ENCODE data around the gene CDCA4. TPM values are rescaled to one million over a fixed set of nuclear protein-coding genes. Genes with fewer than 3 reads are reported as not detected.

Gene CDCA4
- total RNA-seq (2014; rRNA removed; shearing (Covaris generic)) (25.5 and 27.5 TPM in 2 replicates), polyA plus RNA-seq (2016; fragmentation: Nextera tagmentation; extraction: Ambion mirVana) (24.0 and 26.8 TPM in 2 replicates)

DNA sequence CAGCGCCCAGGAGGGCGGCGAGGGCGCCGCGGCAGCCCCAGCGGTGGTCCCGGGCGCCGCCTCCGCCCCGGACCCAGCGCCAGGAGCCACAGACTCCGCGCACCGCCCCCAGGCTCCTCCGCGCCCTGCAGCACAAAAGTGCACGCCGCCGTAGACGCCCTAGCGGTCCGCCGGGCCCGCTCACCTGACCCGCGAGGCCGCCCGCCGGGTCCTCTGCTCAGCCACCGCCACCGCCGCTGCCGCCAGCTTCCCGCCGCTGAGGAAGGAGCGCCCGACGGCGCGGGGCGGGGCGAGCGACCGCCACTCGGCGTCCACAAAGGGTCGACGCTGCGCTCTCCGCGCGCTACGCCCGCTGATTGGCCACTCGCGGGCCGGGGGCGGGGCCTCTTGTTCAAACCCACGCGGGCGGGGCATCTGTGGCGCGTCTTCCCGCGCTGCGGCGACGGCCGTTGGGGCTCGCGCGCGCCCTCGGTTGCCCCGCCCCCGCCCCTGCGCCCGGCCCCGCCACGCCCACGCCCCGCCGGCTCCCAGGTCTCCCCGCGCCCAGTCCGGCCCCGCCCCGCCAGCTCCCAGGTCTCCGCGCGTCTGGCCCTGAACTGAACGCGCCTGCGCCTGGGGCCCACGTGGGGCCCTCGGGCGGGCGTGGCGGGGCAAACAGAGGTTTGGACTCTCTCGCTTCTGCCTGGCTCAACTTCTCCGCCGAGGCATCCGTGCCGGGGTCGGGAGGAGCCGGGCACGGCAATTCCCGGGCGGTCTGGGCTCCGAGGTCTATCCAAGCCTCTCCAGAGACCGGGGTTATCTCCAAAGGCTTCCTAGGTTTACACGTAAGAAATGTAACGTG lies at the start of gene CDCA4:
Gene CDCA4 (minus strand): TSS at position 269 of the 841 bp plus-strand sequence. CDS start 9,154 bp downstream, outside the sequence.
- Histone ChIP-seq H3K9me3 (ENCODE audit: low read depth) (no peaks in the 10 kb centered on the region), H2AFZ (peak within 1 kb of the TSS; percentile 81), H3K4me1 (ENCODE audit: insufficient read depth) (peaks cover 41% of the 10 kb centered on the region), H4K20me1 (ENCODE audit: insufficient read depth) (no peaks in the 10 kb centered on the region), H3F3A (ENCODE audit: insufficient read depth) (peaks cover 48% of the 10 kb centered on the region), H3K36me3 (ENCODE audit: low read depth) (no peaks in the 10 kb centered on the region), H3K9me2 (ENCODE audit: insufficient read depth) (no peaks in the 10 kb centered on the region), H3K4me2 (ENCODE audit: unreplicated experiment) (peak within 1 kb of the TSS; percentile 96), H3K9ac (peak within 1 kb of the TSS; percentile 94), H3K4me3 (peak within 1 kb of the TSS; percentile 97), H3K79me2 (ENCODE audit: insufficient read depth) (peaks cover 60% of the 10 kb centered on the region), H3K27ac (peak within 1 kb of the TSS; percentile 94), H3K27me3 (replicated peaks; ENCODE audit: insufficient read depth) (no peaks in the 10 kb centered on the region)
- in situ Hi-C loops (cut with MboI) = no loop called here
- peak; percentile 99 for DNase-seq
- 1% methylated on average over 31 to 75 of the region's 115 CpGs for WGBS, 2 experiments (ENCODE audit: low coverage in 1 of 2, low lambda C conversion rate in 2 of 2, missing lambda C conversion rate in 2 of 2)
- TF ChIP-seq EZH2phosphoT487 (IDR thresholded peaks at IDR 0.05; ENCODE audit: insufficient read depth, low read depth) = no peak
- TF ChIP-seq EZH2 (IDR thresholded peaks at IDR 0.05; ENCODE audit: insufficient read depth, poor library complexity, severe bottlenecking) = no peak

DNA sequence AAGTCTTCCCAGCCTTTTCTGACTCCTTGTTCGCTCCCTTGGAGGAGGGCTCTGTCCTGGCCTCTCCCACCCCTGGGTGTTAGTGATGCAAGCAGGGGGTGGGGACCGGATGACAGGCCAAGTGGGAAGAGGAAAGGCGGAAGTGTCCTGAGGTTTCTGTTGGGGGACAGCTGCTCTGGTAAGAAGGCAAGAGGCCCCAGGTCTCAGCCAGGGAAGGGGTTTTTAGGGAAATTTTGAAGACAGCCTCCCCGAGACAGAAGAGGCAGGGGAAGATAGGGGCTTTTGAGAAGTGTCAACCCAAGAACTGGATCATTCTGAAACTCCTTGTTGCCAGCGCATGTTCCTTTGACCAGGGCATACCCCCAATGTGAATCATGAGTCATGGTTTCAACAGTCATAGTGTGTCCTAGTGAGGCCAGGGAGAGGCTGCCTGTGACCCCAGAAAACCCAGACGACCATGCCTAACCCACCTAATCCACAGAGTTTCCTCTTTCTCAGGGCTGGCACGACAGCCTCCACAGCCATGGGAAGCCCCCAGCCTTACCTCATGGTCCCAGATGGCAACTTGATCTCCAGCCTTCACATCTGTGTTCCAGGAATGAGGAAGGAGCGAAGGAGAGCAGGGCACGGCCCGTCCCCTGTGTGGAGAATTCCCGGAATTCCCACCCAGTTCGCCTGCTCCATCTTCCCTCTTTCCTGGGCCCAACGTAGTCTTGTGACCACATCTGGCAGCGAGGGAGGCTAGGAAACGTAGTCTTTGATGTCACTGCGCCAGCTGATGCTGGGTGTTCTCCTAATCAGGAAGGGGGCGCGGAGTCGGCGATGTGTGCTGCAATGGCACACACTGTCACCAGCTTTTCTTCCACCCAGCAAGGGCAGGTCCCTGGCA lies 49.2 kb upstream of the CDCA4 start:
- DNase-seq = peak; percentile 45
- Histone ChIP-seq H3K27ac (no peak overlapping the region), H3K9me2 (ENCODE audit: insufficient read depth) (no peaks in the 10 kb centered on the region), H3F3A (ENCODE audit: insufficient read depth) (no peaks in the 10 kb centered on the region), H4K20me1 (ENCODE audit: insufficient read depth) (no peaks in the 10 kb centered on the region), H2AFZ (peak overlapping the region; percentile 65), H3K9ac (no peak overlapping the region), H3K36me3 (ENCODE audit: low read depth) (no peaks in the 10 kb centered on the region), H3K4me2 (ENCODE audit: unreplicated experiment) (peak overlapping the region; percentile 15), H3K9me3 (ENCODE audit: low read depth) (no peaks in the 10 kb centered on the region), H3K4me1 (ENCODE audit: insufficient read depth) (peaks cover 11% of the 10 kb centered on the region), H3K27me3 (replicated peaks; ENCODE audit: insufficient read depth) (no peaks in the 10 kb centered on the region; the same call in 1 of the 2 replicates), H3K79me2 (ENCODE audit: insufficient read depth) (no peaks in the 10 kb centered on the region), H3K4me3 (no peak overlapping the region)
- in situ Hi-C loops (cut with MboI) = no loop called here
- TF ChIP-seq EZH2 (IDR thresholded peaks at IDR 0.05; ENCODE audit: insufficient read depth, poor library complexity, severe bottlenecking) (no peak), EZH2phosphoT487 (IDR thresholded peaks at IDR 0.05; ENCODE audit: insufficient read depth, low read depth) (no peak)
- 31 to 33% methylated on average over 19 to 20 of the region's 20 CpGs for WGBS, 2 experiments (ENCODE audit: low coverage in 1 of 2, low lambda C conversion rate in 2 of 2, missing lambda C conversion rate in 2 of 2)

DNA sequence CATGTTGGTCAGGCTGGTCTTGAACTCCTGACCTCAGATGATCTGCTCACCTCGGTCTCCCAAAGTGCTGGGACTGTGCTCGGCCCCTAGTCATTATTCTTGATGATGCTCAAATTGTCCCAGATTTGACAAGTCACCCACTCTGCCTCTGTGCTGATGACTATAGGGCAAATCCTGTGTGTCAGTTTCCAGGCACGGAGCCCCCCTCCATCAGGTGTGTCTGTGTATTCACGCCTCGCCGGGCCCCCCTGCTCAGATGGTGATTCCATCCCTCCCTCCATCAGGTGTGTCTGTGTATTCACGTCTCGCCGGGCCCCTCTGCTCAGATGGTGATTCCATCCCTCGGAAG lies 48.6 kb upstream of the CDCA4 start:
- Histone ChIP-seq H3K9me3 (ENCODE audit: low read depth) (no peaks in the 10 kb centered on the region), H3K79me2 (ENCODE audit: insufficient read depth) (no peaks in the 10 kb centered on the region), H3K4me3 (no peak overlapping the region), H4K20me1 (ENCODE audit: insufficient read depth) (no peaks in the 10 kb centered on the region), H3K4me1 (ENCODE audit: insufficient read depth) (peaks cover 11% of the 10 kb centered on the region), H3F3A (ENCODE audit: insufficient read depth) (no peaks in the 10 kb centered on the region), H3K9ac (no peak overlapping the region), H3K27ac (no peak overlapping the region), H3K27me3 (replicated peaks; ENCODE audit: insufficient read depth) (no peaks in the 10 kb centered on the region; the same call in 1 of the 2 replicates), H3K36me3 (ENCODE audit: low read depth) (no peaks in the 10 kb centered on the region), H2AFZ (no peak overlapping the region), H3K4me2 (ENCODE audit: unreplicated experiment) (no peak overlapping the region), H3K9me2 (ENCODE audit: insufficient read depth) (no peaks in the 10 kb centered on the region)
- 87 to 89% methylated on average over 9 to 10 of the region's 10 CpGs for WGBS, 2 experiments (ENCODE audit: low coverage in 1 of 2, low lambda C conversion rate in 2 of 2, missing lambda C conversion rate in 2 of 2)
- DNase-seq = no peak
- TF ChIP-seq EZH2 (IDR thresholded peaks at IDR 0.05; ENCODE audit: insufficient read depth, poor library complexity, severe bottlenecking) = no peak
- TF ChIP-seq EZH2phosphoT487 (IDR thresholded peaks at IDR 0.05; ENCODE audit: insufficient read depth, low read depth) = no peak
- in situ Hi-C loops (cut with MboI) = no loop called here

DNA sequence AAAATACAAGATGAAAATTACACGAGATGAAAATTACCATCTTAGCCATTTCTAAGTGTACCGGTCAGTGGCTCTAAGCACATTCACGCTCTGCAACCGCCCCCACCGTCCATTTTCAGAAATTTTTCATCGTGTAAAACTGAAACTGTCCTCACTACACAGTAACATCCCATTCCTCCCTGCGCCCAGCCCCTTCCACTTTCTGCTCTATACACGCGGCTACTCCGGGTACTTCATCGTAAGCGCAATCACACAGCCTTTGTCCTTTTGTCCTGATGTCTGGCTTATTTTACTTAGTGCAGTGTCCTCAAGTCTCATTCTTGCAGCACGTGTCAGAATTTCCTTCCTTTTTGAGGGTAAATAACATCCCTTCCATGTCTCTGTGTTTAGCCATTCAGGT lies 47.9 kb upstream of the CDCA4 start:
- H4K20me1 ChIP-seq (ENCODE audit: insufficient read depth) = no peaks in the 10 kb centered on the region
- no peak overlapping the region for H3K4me2 ChIP-seq (ENCODE audit: unreplicated experiment)
- no peak for TF ChIP-seq EZH2phosphoT487 (IDR thresholded peaks at IDR 0.05; ENCODE audit: insufficient read depth, low read depth)
- no peak for TF ChIP-seq EZH2 (IDR thresholded peaks at IDR 0.05; ENCODE audit: insufficient read depth, poor library complexity, severe bottlenecking)
- H3K36me3 ChIP-seq (ENCODE audit: low read depth) = no peaks in the 10 kb centered on the region
- no peak for DNase-seq
- H3K9me2 ChIP-seq (ENCODE audit: insufficient read depth) = no peaks in the 10 kb centered on the region
- 90% methylated on average over 13 of the region's 13 CpGs for WGBS, 2 experiments (ENCODE audit: low coverage in 1 of 2, low lambda C conversion rate in 2 of 2, missing lambda C conversion rate in 2 of 2)
- H3K9ac ChIP-seq = no peak overlapping the region
- H2AFZ ChIP-seq = no peak overlapping the region
- H3K27me3 ChIP-seq (replicated peaks; ENCODE audit: insufficient read depth) = no peaks in the 10 kb centered on the region
- no peaks in the 10 kb centered on the region for H3F3A ChIP-seq (ENCODE audit: insufficient read depth)
- in situ Hi-C loops (cut with MboI) = no loop called here
- H3K4me1 ChIP-seq (ENCODE audit: insufficient read depth) = peaks cover 11% of the 10 kb centered on the region
- no peaks in the 10 kb centered on the region for H3K79me2 ChIP-seq (ENCODE audit: insufficient read depth)
- no peak overlapping the region for H3K27ac ChIP-seq
- no peaks in the 10 kb centered on the region for H3K9me3 ChIP-seq (ENCODE audit: low read depth)
- H3K4me3 ChIP-seq = no peak overlapping the region
